ENCODE data around the gene SOWAHA.

SOWAHA gene

GRCh38 chr5:132812123-132812765 lies 858 bp upstream of the SOWAHA start:
- Mint-ChIP-seq H3K4me1 (peaks cover 7% of the 10 kb centered on the region), H3K36me3 (no peaks in the 10 kb centered on the region), H3K4me3 (peak overlapping the region; percentile 61), H3K9me3 (no peaks in the 10 kb centered on the region), H3K27ac (no peak overlapping the region)
- ATAC-seq, result no peak
- no peak for DNase-seq (ENCODE audit: low spot score in 2 of 2)

GRCh38 chr5:132813599-132814502 lies 749 bp downstream of the SOWAHA start:
- Mint-ChIP-seq H3K9me3 (no peaks in the 10 kb centered on the region), H3K4me3 (peak overlapping the region; percentile 61), H3K4me1 (peaks cover 7% of the 10 kb centered on the region), H3K36me3 (no peaks in the 10 kb centered on the region), H3K27ac (no peak overlapping the region)
- ATAC-seq (peak; percentile 69), DNase-seq (ENCODE audit: low spot score in 2 of 2) (peak in 1 of 2 donors; percentile 66)

GRCh38 chr5:132814503-132815294 lies 1.6 kb downstream of the SOWAHA start:
- no peak overlapping the region for H3K27ac Mint-ChIP-seq
- H3K4me3 Mint-ChIP-seq, result peak overlapping the region; percentile 36
- ATAC-seq (no peak), DNase-seq (ENCODE audit: low spot score in 2 of 2) (no peak)
- no peaks in the 10 kb centered on the region for H3K9me3 Mint-ChIP-seq
- H3K4me1 Mint-ChIP-seq, result peaks cover 11% of the 10 kb centered on the region
- no peaks in the 10 kb centered on the region for H3K36me3 Mint-ChIP-seq

DNA sequence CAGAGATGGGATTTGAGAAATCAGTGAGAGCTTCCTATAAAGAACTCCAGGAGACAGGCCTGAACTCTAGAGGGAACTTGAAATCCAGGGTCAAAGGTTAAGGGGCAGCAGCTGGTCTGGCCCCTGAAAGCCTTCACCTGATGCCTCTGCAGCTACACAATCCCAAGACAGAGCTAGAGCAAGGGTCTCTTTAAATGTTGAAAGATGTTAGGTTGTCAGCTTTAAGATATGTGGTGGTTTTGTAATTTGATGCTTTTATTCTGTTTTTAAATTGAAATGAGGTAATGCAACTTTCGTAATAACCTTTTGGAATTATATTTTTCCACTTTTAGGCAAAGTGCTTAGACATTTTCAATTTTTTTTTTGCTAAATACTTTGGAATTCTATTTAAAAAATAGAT lies 2.4 kb downstream of the SOWAHA start:
- H3K36me3 Mint-ChIP-seq, result no peaks in the 10 kb centered on the region
- no peak overlapping the region for H3K27ac Mint-ChIP-seq
- ATAC-seq (no peak), DNase-seq (ENCODE audit: low spot score in 2 of 2) (no peak)
- H3K4me3 Mint-ChIP-seq, result peak overlapping the region; percentile 36
- H3K4me1 Mint-ChIP-seq, result peaks cover 17% of the 10 kb centered on the region
- no peaks in the 10 kb centered on the region for H3K9me3 Mint-ChIP-seq

DNA sequence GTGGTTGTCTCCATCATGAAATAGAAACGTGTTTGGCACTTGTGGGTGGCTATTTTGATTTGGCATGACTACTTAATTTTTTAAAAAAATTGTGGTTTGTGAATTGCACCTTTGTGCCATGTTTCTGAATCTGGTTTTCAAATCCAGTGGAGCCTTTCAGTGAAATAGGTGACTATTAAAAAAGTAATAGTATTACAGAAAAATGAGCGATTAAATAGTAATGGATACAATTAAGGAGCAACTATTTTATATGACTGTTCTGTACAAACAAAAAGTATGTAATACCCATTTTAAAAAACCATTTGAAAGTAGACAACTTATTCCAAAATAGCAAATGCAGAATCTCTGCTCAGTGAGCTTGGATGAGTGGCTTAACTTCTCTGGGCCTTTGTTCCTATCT lies 3.0 kb downstream of the SOWAHA start:
- H3K36me3 Mint-ChIP-seq, result no peaks in the 10 kb centered on the region
- DNase-seq (ENCODE audit: low spot score in 2 of 2) (no peak), ATAC-seq (no peak)
- no peak overlapping the region for H3K4me3 Mint-ChIP-seq
- H3K27ac Mint-ChIP-seq, result no peak overlapping the region
- peaks cover 18% of the 10 kb centered on the region for H3K4me1 Mint-ChIP-seq
- H3K9me3 Mint-ChIP-seq, result no peaks in the 10 kb centered on the region

DNA sequence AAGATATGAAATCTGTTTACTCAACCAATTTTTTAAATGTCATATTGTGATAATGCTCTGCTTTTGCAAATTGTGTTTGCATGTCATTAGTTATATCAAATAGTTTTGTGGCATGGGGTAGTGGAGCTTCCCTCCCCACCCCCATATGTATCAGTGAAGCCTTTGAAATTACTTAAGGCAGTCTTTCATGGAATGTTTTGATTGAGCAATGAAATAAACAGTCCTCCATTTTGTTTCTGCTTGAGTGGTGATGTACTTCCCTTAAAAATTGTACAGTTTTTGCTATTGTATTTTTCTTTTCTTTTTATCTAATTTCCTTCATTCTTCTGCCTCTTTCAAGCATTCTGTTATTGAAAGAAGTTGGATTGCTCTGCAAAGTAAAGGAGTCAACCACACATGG lies 3.5 kb downstream of the SOWAHA start:
- no peaks in the 10 kb centered on the region for H3K9me3 Mint-ChIP-seq
- DNase-seq (ENCODE audit: low spot score in 2 of 2), result no peak

GRCh38 chr5:132817011-132817410 lies 3.9 kb downstream of the SOWAHA start:
- Mint-ChIP-seq H3K36me3 (no peaks in the 10 kb centered on the region), H3K4me1 (peaks cover 18% of the 10 kb centered on the region), H3K9me3 (no peaks in the 10 kb centered on the region), H3K4me3 (no peak overlapping the region), H3K27ac (no peak overlapping the region)
- ATAC-seq (no peak), DNase-seq (ENCODE audit: low spot score in 2 of 2) (no peak)

More for the DNA sequence above, 3.5 kb downstream of the SOWAHA start:
- Mint-ChIP-seq H3K4me3 (no peak overlapping the region), H3K4me1 (peaks cover 18% of the 10 kb centered on the region), H3K27ac (no peak overlapping the region), H3K36me3 (no peaks in the 10 kb centered on the region)
- ATAC-seq, result no peak

GRCh38 chr5:132819468-132819867 lies 6.4 kb downstream of the SOWAHA start:
- no peak overlapping the region for H3K27ac Mint-ChIP-seq
- H3K36me3 Mint-ChIP-seq, result no peaks in the 10 kb centered on the region
- no peak for ATAC-seq

DNA sequence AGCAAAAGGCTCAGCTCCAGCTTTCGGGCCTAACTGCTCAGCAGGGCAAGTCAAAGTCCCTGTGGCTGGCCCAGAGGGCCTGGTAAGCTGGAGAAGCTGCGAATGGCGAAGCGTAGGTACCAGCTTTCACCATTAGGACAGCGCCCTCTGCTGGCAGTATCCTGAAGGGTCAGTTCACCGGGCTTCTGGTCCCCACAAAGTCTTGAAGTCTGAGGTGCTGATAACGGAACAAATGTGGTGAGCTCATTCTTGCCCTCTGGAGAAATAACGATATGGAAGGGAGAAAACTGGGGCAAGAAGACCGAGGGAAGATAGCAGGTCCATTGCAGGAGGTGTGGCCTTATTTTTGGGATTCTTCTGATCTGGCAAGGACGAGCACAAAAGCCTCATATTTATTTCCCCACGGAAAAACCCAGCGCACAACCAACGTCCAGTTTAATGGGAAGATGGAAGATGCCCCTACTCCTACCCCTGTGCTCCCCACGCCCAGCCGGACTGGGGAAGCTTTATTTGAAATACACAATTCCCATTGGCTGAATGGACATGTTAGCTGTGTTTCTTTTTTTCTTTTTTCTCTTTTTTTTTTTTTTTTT lies 7.2 kb downstream of the SOWAHA start:
- ATAC-seq, result peak; percentile 92
- Mint-ChIP-seq H3K27ac (no peak overlapping the region), H3K9me3 (no peaks in the 10 kb centered on the region), H3K4me3 (no peak overlapping the region), H3K36me3 (no peaks in the 10 kb centered on the region), H3K4me1 (peaks cover 11% of the 10 kb centered on the region)
- peak; percentile 88 to 96 for DNase-seq (ENCODE audit: low spot score in 2 of 2)

More at GRCh38 chr5:132819468-132819867, 6.4 kb downstream of the SOWAHA start:
- no peaks in the 10 kb centered on the region for H3K9me3 Mint-ChIP-seq
- H3K4me3 Mint-ChIP-seq, result peak overlapping the region; percentile 15
- DNase-seq (ENCODE audit: low spot score in 2 of 2), result no peak
- peaks cover 11% of the 10 kb centered on the region for H3K4me1 Mint-ChIP-seq

DNA sequence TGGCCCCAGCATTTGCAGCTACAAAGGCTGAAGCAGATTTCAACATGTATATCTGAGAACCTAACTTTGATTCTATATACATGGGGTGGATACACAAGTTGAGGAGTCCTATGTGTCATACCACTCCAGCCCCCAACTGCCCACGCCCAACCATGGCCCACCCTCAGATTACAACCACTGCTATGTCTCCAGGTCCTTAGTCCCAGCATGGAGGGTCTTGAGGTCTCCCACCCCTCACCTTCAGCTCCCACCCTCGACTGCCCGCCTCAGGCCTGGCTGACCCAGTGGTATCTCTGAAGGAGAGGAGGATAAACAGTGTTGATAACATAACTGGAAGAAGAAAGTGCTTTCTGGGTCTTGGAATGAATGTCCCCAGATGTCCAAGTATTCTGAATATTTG lies 8.2 kb downstream of the SOWAHA start:
- DNase-seq (ENCODE audit: low spot score in 2 of 2), result no peak
- Mint-ChIP-seq H3K9me3 (no peaks in the 10 kb centered on the region), H3K36me3 (no peaks in the 10 kb centered on the region), H3K4me3 (no peak overlapping the region), H3K4me1 (peaks cover 11% of the 10 kb centered on the region), H3K27ac (no peak overlapping the region)
- no peak for ATAC-seq

DNA sequence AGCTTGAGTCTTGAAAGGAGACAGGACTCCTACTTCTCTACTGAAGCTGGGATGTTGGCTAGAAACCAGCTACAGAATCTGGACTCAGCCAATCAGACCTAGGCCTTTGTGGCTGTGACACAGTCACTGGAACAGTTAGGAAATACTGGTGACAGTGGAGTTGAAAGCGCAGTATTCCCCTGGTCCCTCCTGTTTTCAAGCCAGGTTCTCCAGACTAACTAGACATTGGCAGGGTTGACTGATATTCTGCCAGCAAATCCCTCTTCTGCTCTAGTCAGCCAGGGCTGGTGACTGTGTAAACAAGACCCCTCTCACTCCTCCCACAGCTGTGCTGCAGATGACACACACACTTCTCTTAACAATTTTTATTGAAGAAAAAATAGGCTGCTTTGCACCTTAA lies 8.7 kb downstream of the SOWAHA start:
- Mint-ChIP-seq H3K4me1 (peaks cover 11% of the 10 kb centered on the region), H3K9me3 (no peaks in the 10 kb centered on the region), H3K36me3 (no peaks in the 10 kb centered on the region), H3K27ac (no peak overlapping the region), H3K4me3 (no peak overlapping the region)
- no peak for ATAC-seq
- DNase-seq (ENCODE audit: low spot score in 2 of 2), result no peak

DNA sequence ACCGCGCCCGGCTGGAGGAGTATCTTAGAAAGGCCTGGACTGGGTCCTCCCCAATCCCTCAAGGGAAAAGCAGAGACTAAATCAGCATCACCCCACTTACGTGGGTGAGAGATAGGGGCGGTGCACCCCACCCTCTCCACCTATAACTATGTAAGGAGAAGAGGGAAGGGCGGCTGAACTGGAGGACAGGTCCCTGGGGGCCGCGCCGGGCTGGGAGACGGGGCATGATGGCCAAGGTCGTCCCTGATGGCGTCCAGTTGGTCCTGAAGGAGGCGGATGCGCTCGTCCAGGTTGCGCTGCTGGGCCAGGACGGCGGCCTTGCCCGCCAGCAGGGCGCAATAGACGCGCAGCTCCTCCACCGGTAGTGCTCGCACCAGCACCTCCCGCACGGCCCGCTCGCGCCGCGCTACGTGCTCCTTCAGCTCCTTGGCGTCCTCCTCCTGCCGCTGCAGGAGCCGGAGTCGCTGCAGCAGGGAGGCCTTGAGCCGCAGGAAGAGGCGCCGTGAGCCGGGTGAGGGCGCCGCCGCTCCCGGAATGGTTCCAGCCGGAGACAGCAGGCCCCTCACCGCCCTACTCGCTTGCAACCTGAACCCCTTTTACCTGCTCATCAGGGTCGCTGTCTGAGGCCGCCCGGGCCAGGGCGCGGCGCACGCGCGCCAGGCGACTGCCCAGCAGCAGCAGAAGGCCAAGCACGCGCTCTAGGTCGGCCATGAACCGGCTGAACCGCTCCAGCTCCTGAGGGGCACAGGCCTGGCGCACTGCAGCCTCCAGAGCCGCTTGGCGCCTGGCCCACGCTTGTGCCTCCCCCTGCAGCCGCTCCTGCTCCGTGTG lies 9.8 kb downstream of the SOWAHA start:
- H3K4me3 Mint-ChIP-seq, result peak overlapping the region; percentile 7
- H3K9me3 Mint-ChIP-seq, result no peaks in the 10 kb centered on the region

DNA sequence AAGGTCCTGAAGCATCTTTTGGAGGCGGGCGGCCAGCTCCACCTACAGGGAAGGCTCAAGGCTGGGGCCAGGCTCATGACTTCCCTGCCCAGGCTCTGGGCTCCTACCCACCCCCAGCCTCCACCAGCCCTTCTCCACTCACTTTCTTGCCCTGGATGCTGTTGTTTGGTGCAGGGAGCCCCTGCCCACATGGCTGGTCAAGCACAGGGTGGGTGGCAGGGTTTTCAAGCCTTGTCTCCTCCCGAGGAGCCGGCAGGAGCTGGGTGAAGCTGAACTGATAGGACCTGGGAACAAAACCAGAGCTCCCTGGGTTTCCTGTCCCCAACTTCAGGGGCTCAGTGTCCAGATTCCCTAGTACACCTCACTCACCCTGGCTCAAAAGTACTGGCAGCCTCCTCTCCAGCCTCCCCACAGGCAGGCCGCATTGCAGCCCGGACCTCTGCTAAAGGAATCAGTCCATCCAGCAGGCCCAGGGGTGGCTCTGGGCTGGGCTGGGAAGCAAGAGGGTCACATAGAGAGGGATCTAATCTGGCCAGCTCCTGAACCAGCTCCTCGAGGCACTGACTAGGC lies 10.5 kb downstream of the SOWAHA start:
- no peak overlapping the region for H3K27ac Mint-ChIP-seq
- H3K4me1 Mint-ChIP-seq, result peaks cover 11% of the 10 kb centered on the region
- DNase-seq (ENCODE audit: low spot score in 2 of 2), result no peak
- H3K36me3 Mint-ChIP-seq, result no peaks in the 10 kb centered on the region
- peak overlapping the region; percentile 7 for H3K4me3 Mint-ChIP-seq
- ATAC-seq, result no peak
- H3K9me3 Mint-ChIP-seq, result no peaks in the 10 kb centered on the region

More for the DNA sequence above, 9.8 kb downstream of the SOWAHA start:
- peak; percentile 1 for ATAC-seq
- peaks cover 11% of the 10 kb centered on the region for H3K4me1 Mint-ChIP-seq
- no peaks in the 10 kb centered on the region for H3K36me3 Mint-ChIP-seq
- no peak for DNase-seq (ENCODE audit: low spot score in 2 of 2)
- H3K27ac Mint-ChIP-seq, result no peak overlapping the region

GRCh38 chr5:132824426-132824825 lies 11.3 kb downstream of the SOWAHA start:
- Mint-ChIP-seq H3K4me1 (peaks cover 12% of the 10 kb centered on the region), H3K27ac (no peak overlapping the region), H3K9me3 (no peaks in the 10 kb centered on the region), H3K36me3 (no peaks in the 10 kb centered on the region), H3K4me3 (peak overlapping the region; percentile 45)
- DNase-seq (ENCODE audit: low spot score in 2 of 2) (no peak), ATAC-seq (no peak)
